Gastroesophageal sphincter (tissue), 3 donors: Measurements from ENCODE around the gene OXSR1.

Experiments used
- EP300 ChIP-seq: sonication (generic); formaldehyde crosslinking; IDR thresholded peaks from one replicate; pipeline ENCODE4 v1.6.1; 2017; ENCODE audit warnings: antibody characterized with exemption, mild to moderate bottlenecking
- POLR2A ChIP-seq, 2 donors: fragments of 450-650 bp; IDR thresholded peaks; one replicate each; pipeline ENCODE4 v1.6.1; 2017; ENCODE audit warnings: antibody characterized with exemption in 2 of 2, mild to moderate bottlenecking in 2 of 2, moderate library complexity in 1 of 2
- POLR2AphosphoS5 ChIP-seq: sonication (generic); formaldehyde crosslinking; IDR thresholded peaks from one replicate; pipeline ENCODE4 v1.6.1; 2017; ENCODE audit warnings: antibody characterized with exemption
- TF ChIP-seq, protein P1 (sequence below), 4 experiments: fragments of 200-600 bp in 2 of 4; fragments of 450-650 bp in 2 of 4; sonication (generic) in 1 of 4; IDR thresholded peaks; one replicate each; pipeline ENCODE4 v1.5.1; 2017 to 2019; ENCODE audit warnings: antibody characterized with exemption in 4 of 4, mild to moderate bottlenecking in 2 of 4, moderate library complexity in 2 of 4

- no peak for TF ChIP-seq POLR2A (IDR thresholded peaks at IDR 0.05)
- TF ChIP-seq POLR2AphosphoS5 = no peak
- no peak for TF ChIP-seq EP300
- TF ChIP-seq, protein P1, sequence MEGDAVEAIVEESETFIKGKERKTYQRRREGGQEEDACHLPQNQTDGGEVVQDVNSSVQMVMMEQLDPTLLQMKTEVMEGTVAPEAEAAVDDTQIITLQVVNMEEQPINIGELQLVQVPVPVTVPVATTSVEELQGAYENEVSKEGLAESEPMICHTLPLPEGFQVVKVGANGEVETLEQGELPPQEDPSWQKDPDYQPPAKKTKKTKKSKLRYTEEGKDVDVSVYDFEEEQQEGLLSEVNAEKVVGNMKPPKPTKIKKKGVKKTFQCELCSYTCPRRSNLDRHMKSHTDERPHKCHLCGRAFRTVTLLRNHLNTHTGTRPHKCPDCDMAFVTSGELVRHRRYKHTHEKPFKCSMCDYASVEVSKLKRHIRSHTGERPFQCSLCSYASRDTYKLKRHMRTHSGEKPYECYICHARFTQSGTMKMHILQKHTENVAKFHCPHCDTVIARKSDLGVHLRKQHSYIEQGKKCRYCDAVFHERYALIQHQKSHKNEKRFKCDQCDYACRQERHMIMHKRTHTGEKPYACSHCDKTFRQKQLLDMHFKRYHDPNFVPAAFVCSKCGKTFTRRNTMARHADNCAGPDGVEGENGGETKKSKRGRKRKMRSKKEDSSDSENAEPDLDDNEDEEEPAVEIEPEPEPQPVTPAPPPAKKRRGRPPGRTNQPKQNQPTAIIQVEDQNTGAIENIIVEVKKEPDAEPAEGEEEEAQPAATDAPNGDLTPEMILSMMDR (IDR thresholded peaks at IDR 0.05) = no peak
These were observed 15.6 kb upstream of the OXSR1 start for GRCh38 chr3:38149708-38150107.
